Stimulated activated naive CD8-positive, alpha-beta T cell treated with anti-CD3 and anti-CD28 coated beads, Interleukin-15, amount 100 ng/mL, for 72 hours (primary cell): ENCODE results near the gene METRN.

Source experiments
- ATAC-seq: fragments of 150-1000 bp; cut with Tn5 transposase; 2 replicates; pipeline ENCODE4 v1.10.0; 2021; ENCODE audit warnings: mild to moderate bottlenecking, moderate library complexity
- DNase-seq, 2 donors: peaks; one replicate each; pipeline ENCODE4 v3.0.0; 2021 to 2022
- H3K27ac Mint-ChIP-seq, 2 donors: one replicate each; pipeline ENCODE4 v1.8.0; 2022; ENCODE audit warnings: mild to moderate bottlenecking in 2 of 2, mixed read lengths in 2 of 2, moderate library complexity in 2 of 2
- H3K27me3 Mint-ChIP-seq: one replicate; pipeline ENCODE4 v1.8.0; 2022; ENCODE audit warnings: mixed read lengths
- H3K4me1 Mint-ChIP-seq: one replicate; pipeline ENCODE4 v1.8.0; 2022; ENCODE audit warnings: mild to moderate bottlenecking, mixed read lengths
- H3K4me3 Mint-ChIP-seq, 2 donors: one replicate each; pipeline ENCODE4 v1.8.0; 2022; ENCODE audit warnings: mild to moderate bottlenecking in 2 of 2, mixed read lengths in 2 of 2, moderate library complexity in 1 of 2
- H3K9me3 Mint-ChIP-seq, 2 donors: one replicate each; pipeline ENCODE4 v1.8.0; 2022; ENCODE audit warnings: mixed read lengths in 2 of 2

The METRN gene

GRCh38 chr16:759110-759910 lies 44.4 kb downstream of the METRN start:
- no peak overlapping the region for H3K4me3 Mint-ChIP-seq
- ATAC-seq (no peak), DNase-seq (no peak)
- H3K27ac Mint-ChIP-seq: no peak overlapping the region
- H3K4me1 Mint-ChIP-seq: peaks cover 6% of the 10 kb centered on the region
- H3K9me3 Mint-ChIP-seq: no peaks in the 10 kb centered on the region
- peaks cover 20% of the 10 kb centered on the region for H3K27me3 Mint-ChIP-seq

- H3K27me3 Mint-ChIP-seq: peaks cover 20% of the 10 kb centered on the region
- H3K9me3 Mint-ChIP-seq: no peaks in the 10 kb centered on the region
- DNase-seq (no peak), ATAC-seq (no peak)
- peaks cover 6% of the 10 kb centered on the region for H3K4me1 Mint-ChIP-seq
- H3K27ac Mint-ChIP-seq: no peak overlapping the region
- no peak overlapping the region for H3K4me3 Mint-ChIP-seq
These were observed 45.1 kb downstream of the METRN start for GRCh38 chr16:760065-760464.

GRCh38 chr16:760545-761343 lies 45.8 kb downstream of the METRN start, which contains the start of gene MSLN:
MSLN (plus strand) TSS chr16:760734; CDS start chr16:762681, 1,947 bp downstream.
- Mint-ChIP-seq H3K4me3 (no peak within 1 kb of the TSS), H3K4me1 (peaks cover 6% of the 10 kb centered on the region), H3K9me3 (no peaks in the 10 kb centered on the region), H3K27me3 (peaks cover 20% of the 10 kb centered on the region), H3K27ac (no peak within 1 kb of the TSS)
- ATAC-seq (no peak), DNase-seq (no peak)

DNA sequence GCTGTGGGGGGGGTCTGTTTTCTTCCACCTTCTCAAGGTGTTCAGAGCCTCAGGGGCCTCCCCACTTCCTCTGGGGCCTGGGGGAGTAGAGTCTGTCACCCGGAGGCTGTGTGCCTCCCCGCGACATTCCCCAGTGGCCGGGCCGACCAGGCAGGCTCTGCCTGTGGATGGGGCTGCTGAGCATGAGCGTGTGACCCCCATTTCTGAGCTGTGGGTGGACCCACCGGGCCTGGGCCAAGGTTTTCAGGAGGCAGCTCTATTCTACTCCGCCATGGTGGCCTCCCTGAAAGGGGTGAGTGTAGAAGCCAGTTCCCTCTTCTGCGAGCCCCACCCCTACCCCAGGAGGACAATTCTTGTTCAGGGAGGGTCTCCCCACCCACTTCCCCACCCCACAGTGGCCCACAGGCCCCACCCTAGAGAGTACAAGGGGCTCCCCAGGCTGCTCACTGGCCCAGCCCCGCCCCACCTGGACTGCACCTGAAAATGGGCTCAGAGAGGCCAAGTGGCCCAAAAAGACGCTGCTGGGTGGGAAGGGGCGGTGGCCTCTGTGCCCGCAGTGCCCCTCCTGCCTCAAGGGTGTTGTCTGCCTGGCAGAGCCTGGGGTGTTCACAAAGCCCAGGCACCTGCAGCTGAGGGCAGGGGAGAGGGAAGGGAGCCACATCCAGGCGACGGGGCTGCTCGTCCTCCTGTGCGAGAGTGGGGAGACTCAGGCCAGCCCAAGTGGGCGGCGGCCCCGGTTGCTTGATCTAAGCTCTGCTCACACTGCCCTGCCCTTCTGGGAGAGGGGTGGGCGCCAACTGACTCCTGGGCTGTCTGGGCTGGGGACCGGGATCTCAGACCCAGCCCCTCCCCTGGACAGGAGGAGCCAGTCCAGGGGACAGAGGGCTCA lies 47.0 kb downstream of the METRN start:
- ATAC-seq (no peak), DNase-seq (no peak)
- Mint-ChIP-seq H3K27ac (no peak overlapping the region), H3K4me3 (no peak overlapping the region), H3K9me3 (no peaks in the 10 kb centered on the region), H3K4me1 (peaks cover 6% of the 10 kb centered on the region), H3K27me3 (peaks cover 13% of the 10 kb centered on the region)

DNA sequence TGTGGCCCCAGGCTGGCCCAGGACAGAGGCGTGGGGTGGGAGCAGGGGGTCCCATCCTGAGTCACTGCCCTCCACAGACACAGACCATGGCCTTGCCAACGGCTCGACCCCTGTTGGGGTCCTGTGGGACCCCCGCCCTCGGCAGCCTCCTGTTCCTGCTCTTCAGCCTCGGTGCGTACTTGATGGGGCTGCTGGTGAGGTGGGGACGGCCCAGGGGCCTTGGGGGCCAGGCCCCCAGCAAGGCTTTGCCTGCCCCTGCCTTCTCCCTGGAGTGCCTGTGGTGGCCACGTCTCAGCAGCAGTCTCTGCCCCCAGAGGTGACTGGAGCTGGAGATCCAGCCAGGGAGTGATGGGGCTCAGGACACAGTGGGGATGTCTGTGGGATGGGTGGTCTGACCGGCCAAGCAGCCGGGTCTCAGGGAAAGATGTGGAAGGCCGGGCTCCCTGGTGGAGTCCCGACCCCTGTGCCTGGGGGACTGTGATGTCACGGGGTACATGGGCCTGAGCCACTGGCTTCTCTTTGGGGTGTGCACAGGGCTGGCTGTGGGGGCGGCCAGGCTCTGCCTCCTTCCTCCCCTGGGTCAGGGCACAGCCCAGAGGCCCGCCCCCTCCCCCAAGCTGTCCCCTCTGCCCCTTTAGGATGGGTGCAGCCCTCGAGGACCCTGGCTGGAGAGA lies 47.8 kb downstream of the METRN start:
- peaks cover 1% of the 10 kb centered on the region for H3K4me1 Mint-ChIP-seq
- ATAC-seq: no peak
- no peak overlapping the region for H3K27ac Mint-ChIP-seq
- H3K27me3 Mint-ChIP-seq: peaks cover 4% of the 10 kb centered on the region
- H3K4me3 Mint-ChIP-seq: no peak overlapping the region
- no peaks in the 10 kb centered on the region for H3K9me3 Mint-ChIP-seq
- DNase-seq: no peak

GRCh38 chr16:763369-764183 lies 48.7 kb downstream of the METRN start:
- DNase-seq (no peak), ATAC-seq (no peak)
- no peak overlapping the region for H3K4me3 Mint-ChIP-seq
- no peaks in the 10 kb centered on the region for H3K4me1 Mint-ChIP-seq
- H3K27ac Mint-ChIP-seq: no peak overlapping the region
- H3K9me3 Mint-ChIP-seq: no peaks in the 10 kb centered on the region
- H3K27me3 Mint-ChIP-seq: no peaks in the 10 kb centered on the region

DNA sequence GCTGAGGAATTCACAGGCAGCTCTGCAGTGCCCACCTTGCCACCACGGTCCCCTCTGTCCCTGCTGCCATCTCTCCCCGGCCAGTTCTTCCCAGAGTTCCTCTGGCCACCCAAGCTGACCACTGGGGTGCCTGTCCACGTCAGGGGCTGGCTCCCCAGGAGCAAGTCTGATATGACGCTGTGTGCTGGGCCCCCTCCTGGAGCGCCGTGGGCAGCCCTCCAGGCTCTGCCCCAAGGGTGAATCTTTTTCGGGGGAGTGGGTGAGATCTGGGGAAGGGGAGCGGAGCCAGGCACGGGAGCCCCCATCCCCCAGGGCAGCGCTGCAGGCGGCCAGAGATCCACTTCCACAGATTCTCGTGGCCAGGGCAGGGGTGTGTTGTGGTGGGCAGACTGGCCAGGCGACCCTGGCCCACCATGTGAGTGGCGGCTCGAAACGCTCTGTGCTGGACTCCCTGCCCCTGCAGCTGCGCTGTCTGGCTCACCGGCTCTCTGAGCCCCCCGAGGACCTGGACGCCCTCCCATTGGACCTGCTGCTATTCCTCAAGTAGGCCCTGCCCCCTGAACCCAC lies 49.3 kb downstream of the METRN start:
- H3K27ac Mint-ChIP-seq: no peak overlapping the region
- ATAC-seq: no peak
- no peak overlapping the region for H3K4me3 Mint-ChIP-seq
- H3K27me3 Mint-ChIP-seq: no peaks in the 10 kb centered on the region
- no peaks in the 10 kb centered on the region for H3K4me1 Mint-ChIP-seq
- no peak for DNase-seq
- no peaks in the 10 kb centered on the region for H3K9me3 Mint-ChIP-seq

- DNase-seq: no peak
- H3K9me3 Mint-ChIP-seq: no peaks in the 10 kb centered on the region
- H3K4me1 Mint-ChIP-seq: no peaks in the 10 kb centered on the region
- no peak overlapping the region for H3K27ac Mint-ChIP-seq
- H3K4me3 Mint-ChIP-seq: no peak overlapping the region
- ATAC-seq: no peak
- no peaks in the 10 kb centered on the region for H3K27me3 Mint-ChIP-seq
These were observed 50.0 kb downstream of the METRN start for GRCh38 chr16:764848-765487.

DNA sequence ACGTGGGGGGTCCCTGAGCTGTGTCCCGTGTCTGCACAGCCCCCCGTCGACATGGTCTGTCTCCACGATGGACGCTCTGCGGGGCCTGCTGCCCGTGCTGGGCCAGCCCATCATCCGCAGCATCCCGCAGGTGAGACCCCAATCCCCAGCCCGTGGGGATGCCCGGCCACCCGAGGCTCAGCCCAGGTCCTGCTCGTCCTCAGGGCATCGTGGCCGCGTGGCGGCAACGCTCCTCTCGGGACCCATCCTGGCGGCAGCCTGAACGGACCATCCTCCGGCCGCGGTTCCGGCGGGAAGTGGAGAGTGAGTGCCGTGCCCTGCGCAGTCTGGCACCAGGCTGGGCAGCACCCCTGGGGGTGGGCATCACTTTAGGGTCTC lies 50.6 kb downstream of the METRN start:
- H3K4me3 Mint-ChIP-seq: no peak overlapping the region
- no peaks in the 10 kb centered on the region for H3K4me1 Mint-ChIP-seq
- no peak for DNase-seq
- no peaks in the 10 kb centered on the region for H3K27me3 Mint-ChIP-seq
- no peak for ATAC-seq
- no peaks in the 10 kb centered on the region for H3K9me3 Mint-ChIP-seq
- H3K27ac Mint-ChIP-seq: no peak overlapping the region

DNA sequence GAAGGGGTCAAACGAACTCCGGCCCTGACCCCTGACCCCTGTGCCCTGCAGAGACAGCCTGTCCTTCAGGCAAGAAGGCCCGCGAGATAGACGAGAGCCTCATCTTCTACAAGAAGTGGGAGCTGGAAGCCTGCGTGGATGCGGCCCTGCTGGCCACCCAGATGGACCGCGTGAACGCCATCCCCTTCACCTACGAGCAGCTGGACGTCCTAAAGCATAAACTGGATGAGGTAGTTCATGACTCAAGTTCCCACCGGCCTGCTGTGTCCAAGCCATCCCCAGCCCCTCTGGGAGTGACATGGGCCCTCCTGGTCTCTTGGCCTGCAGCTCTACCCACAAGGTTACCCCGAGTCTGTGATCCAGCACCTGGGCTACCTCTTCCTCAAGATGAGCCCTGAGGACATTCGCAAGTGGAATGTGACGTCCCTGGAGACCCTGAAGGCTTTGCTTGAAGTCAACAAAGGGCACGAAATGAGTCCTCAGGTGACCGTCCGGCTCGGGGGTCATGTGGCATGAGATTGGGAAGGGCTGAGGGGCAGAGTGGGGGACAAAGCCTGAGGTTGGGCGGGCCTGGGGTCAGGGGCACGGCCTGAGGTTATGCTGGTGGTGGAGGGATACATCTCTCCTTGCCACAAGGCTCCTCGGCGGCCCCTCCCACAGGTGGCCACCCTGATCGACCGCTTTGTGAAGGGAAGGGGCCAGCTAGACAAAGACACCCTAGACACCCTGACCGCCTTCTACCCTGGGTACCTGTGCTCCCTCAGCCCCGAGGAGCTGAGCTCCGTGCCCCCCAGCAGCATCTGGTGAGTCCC lies 51.3 kb downstream of the METRN start:
- Mint-ChIP-seq H3K27ac (no peak overlapping the region), H3K9me3 (no peaks in the 10 kb centered on the region), H3K27me3 (no peaks in the 10 kb centered on the region), H3K4me1 (no peaks in the 10 kb centered on the region), H3K4me3 (no peak overlapping the region)
- ATAC-seq (no peak), DNase-seq (no peak)

DNA sequence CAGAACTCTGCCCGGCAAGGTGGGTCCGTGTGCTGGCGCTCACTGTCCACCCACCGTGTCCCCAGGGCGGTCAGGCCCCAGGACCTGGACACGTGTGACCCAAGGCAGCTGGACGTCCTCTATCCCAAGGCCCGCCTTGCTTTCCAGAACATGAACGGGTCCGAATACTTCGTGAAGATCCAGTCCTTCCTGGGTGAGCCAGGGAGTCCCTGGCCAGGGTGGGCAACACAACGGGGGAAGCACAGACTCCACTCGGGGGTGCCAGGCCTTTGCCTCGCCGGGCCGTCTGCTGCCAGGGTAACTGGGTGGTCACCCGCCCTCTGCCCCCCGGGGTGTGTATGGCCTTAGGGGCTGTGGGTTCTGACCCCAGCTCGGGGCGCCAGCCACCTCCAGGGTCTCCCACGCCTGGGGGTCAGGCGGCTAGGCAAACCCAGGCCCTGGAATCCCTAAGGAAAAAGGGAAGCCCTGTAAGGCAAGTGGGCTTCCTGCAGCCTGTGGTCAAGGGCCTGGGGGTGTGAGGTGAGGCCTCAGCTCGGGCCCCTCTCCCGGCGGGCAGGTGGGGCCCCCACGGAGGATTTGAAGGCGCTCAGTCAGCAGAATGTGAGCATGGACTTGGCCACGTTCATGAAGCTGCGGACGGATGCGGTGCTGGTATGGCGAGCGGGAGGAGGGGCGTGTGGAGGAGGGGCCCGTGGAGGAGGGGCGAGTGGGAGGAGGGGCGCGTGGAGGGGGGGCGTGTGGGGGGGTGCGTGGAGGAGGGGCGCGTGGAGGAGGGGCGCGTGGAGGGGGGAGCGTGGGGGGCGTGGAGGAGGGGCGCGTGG lies 52.1 kb downstream of the METRN start:
- H3K27ac Mint-ChIP-seq: no peak overlapping the region
- H3K9me3 Mint-ChIP-seq: no peaks in the 10 kb centered on the region
- no peaks in the 10 kb centered on the region for H3K4me1 Mint-ChIP-seq
- H3K27me3 Mint-ChIP-seq: no peaks in the 10 kb centered on the region
- no peak overlapping the region for H3K4me3 Mint-ChIP-seq
- no peak for DNase-seq
- ATAC-seq: no peak

GRCh38 chr16:767743-768235 lies 52.9 kb downstream of the METRN start:
- DNase-seq (no peak), ATAC-seq (no peak)
- H3K4me1 Mint-ChIP-seq: no peaks in the 10 kb centered on the region
- H3K27ac Mint-ChIP-seq: no peak overlapping the region
- H3K4me3 Mint-ChIP-seq: no peak overlapping the region
- H3K9me3 Mint-ChIP-seq: no peaks in the 10 kb centered on the region
- no peaks in the 10 kb centered on the region for H3K27me3 Mint-ChIP-seq
